OCI-LY1 (cell line): ENCODE measurements around the gene INS.

ENCODE experiments used
- H2AFZ ChIP-seq: fragments of 200-600 bp; sonication (generic), shearing (Covaris generic); 2 replicates; pipeline ENCODE4 v1.6.0; 2014; ENCODE audit warnings: antibody characterized with exemption, mild to moderate bottlenecking, low read length
- H3F3A ChIP-seq: fragments of 200-600 bp; sonication (generic), shearing (Covaris generic); 2 replicates; pipeline ENCODE4 v1.6.0; 2014; ENCODE audit warnings: mild to moderate bottlenecking, antibody characterized with exemption, low read length, moderate library complexity; ENCODE audit not compliant: insufficient read depth
- H3K27ac ChIP-seq: fragments of 200-600 bp; sonication (generic); 2 replicates; pipeline ENCODE4 v1.5.1; 2014; ENCODE audit warnings: low read length, mixed run types, mild to moderate bottlenecking, low read depth; ENCODE audit not compliant: poor library complexity, severe bottlenecking
- H3K27me3 ChIP-seq: fragments of 200-600 bp; sonication (generic); 2 replicates; pipeline ENCODE4 v1.6.0; 2014; ENCODE audit warnings: antibody characterized with exemption, mild to moderate bottlenecking, low read length, moderate library complexity; ENCODE audit not compliant: insufficient read depth
- H3K36me3 ChIP-seq: fragments of 200-600 bp; sonication (generic); 2 replicates; pipeline ENCODE4 v1.6.1; 2014; ENCODE audit warnings: mild to moderate bottlenecking, antibody characterized with exemption, low read length, moderate library complexity, mixed read lengths; ENCODE audit not compliant: insufficient read depth
- H3K4me1 ChIP-seq: fragments of 200-600 bp; sonication (generic); 2 replicates; pipeline ENCODE4 v1.5.1; 2014; ENCODE audit warnings: mild to moderate bottlenecking, low read length, moderate library complexity; ENCODE audit not compliant: insufficient read depth, severe bottlenecking
- H3K4me2 ChIP-seq: fragments of 200-600 bp; sonication (generic), shearing (Covaris generic); 2 replicates; pipeline ENCODE4 v1.6.1; 2014; ENCODE audit warnings: low read length
- H3K4me3 ChIP-seq: fragments of 200-600 bp; sonication (generic); 2 replicates; pipeline ENCODE4 v1.5.1; 2014; ENCODE audit warnings: low read length, low read depth, mild to moderate bottlenecking, mixed read lengths; ENCODE audit not compliant: poor library complexity, severe bottlenecking
- H3K79me2 ChIP-seq: fragments of 200-600 bp; shearing (Covaris generic); 2 replicates; pipeline ENCODE4 v1.6.1; 2016; ENCODE audit warnings: mixed run types, low read length, mixed read lengths; ENCODE audit not compliant: insufficient read depth
- H3K9ac ChIP-seq: fragments of 200-600 bp; sonication (generic), shearing (Covaris generic); 2 replicates; pipeline ENCODE4 v1.6.1; 2014; ENCODE audit warnings: mild to moderate bottlenecking, low read length, mixed read lengths
- H3K9me2 ChIP-seq: fragments of 200-600 bp; sonication (generic), shearing (Covaris generic); 2 replicates; pipeline ENCODE4 v1.6.1; 2014; ENCODE audit warnings: low read depth, mild to moderate bottlenecking, low read length, mixed read lengths
- H3K9me3 ChIP-seq: fragments of 200-600 bp; shearing (Covaris generic); 2 replicates; pipeline ENCODE4 v1.6.1; 2014; ENCODE audit warnings: low read length, mixed read lengths
- H4K20me1 ChIP-seq: fragments of 200-600 bp; sonication (generic), shearing (Covaris generic); 2 replicates; pipeline ENCODE4 v1.6.0; 2016; ENCODE audit warnings: mild to moderate bottlenecking, low read length; ENCODE audit not compliant: insufficient read depth
- CTCF ChIP-seq: fragments of 200-600 bp; sonication (generic), shearing (Covaris generic); IDR thresholded peaks from 2 replicates; pipeline ENCODE4 v1.5.1; 2017; ENCODE audit warnings: mild to moderate bottlenecking, antibody characterized with exemption, low read length, moderate library complexity, mixed read lengths
- EZH2 ChIP-seq: fragments of 200-600 bp; sonication (generic), shearing (Covaris generic); IDR thresholded peaks from 2 replicates; pipeline ENCODE4 v1.8.0; 2017; ENCODE audit warnings: borderline replicate concordance, mixed run types, mild to moderate bottlenecking, antibody characterized with exemption, low read length, moderate library complexity, mixed read lengths

INS gene

GRCh38 chr11:2154889-2155288, 6.1 kb downstream of the INS start:
- H3K36me3 ChIP-seq = no peaks in the 10 kb centered on the region
- H3K4me3 ChIP-seq = no peak overlapping the region
- TF ChIP-seq EZH2 = no peak
- TF ChIP-seq CTCF = no peak
- H3F3A ChIP-seq = no peaks in the 10 kb centered on the region
- H4K20me1 ChIP-seq = no peaks in the 10 kb centered on the region
- H3K9ac ChIP-seq = no peak overlapping the region
- H3K79me2 ChIP-seq = no peaks in the 10 kb centered on the region
- no peaks in the 10 kb centered on the region for H3K4me1 ChIP-seq
- no peaks in the 10 kb centered on the region for H3K9me3 ChIP-seq
- no peak overlapping the region for H3K27ac ChIP-seq
- no peak overlapping the region for H2AFZ ChIP-seq
- 0 out of 2 replicates have a peak, but pooled peaks cover 6% of the 10 kb centered on the region for H3K27me3 ChIP-seq
- H3K4me2 ChIP-seq = no peak overlapping the region
- no peaks in the 10 kb centered on the region for H3K9me2 ChIP-seq

GRCh38 chr11:2154195-2154585, 6.8 kb downstream of the INS start:
- H3K27me3 ChIP-seq = 0 out of 2 replicates have a peak, but pooled peaks cover 6% of the 10 kb centered on the region
- H3K79me2 ChIP-seq = no peaks in the 10 kb centered on the region
- no peaks in the 10 kb centered on the region for H3K9me2 ChIP-seq
- H2AFZ ChIP-seq = no peak overlapping the region
- no peak overlapping the region for H3K4me2 ChIP-seq
- H3K36me3 ChIP-seq = no peaks in the 10 kb centered on the region
- no peak overlapping the region for H3K27ac ChIP-seq
- H3K9me3 ChIP-seq = no peaks in the 10 kb centered on the region
- no peak overlapping the region for H3K9ac ChIP-seq
- no peaks in the 10 kb centered on the region for H3K4me1 ChIP-seq
- TF ChIP-seq EZH2 (no peak), CTCF (no peak)
- H4K20me1 ChIP-seq = no peaks in the 10 kb centered on the region
- no peaks in the 10 kb centered on the region for H3F3A ChIP-seq
- H3K4me3 ChIP-seq = no peak overlapping the region

DNA sequence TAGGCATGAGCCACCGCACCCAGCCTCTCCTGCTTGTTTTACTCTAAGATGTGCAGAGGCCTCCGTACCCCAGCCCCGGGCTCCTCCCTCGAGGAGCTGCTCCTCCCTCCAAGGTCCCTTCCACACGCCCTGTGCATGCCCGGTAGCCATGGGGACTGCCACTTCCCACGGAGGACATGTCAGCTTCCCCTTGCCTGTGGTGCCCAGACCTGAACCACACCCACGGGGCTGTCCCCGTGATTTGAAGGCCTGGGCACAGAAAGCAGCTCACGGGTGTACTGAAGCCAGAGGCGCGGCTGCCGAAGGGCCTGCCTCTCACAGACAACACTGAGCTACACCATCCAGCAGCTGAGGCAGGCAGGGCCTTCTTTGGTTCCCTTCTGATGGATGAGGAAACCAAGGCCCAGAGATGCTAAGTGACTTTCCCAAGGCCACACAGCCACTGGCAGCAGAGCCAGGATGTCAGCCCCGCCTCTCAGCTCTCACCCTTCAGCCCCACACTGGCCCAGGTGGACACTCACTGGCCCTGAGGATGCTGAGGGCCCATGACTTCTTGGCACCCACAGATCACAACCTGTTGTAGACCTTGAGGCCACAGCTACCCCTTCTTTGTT, 7.3 kb downstream of the INS start:
- Histone ChIP-seq H3K36me3 (no peaks in the 10 kb centered on the region), H3K4me3 (no peak overlapping the region), H3K4me1 (no peaks in the 10 kb centered on the region), H3F3A (no peaks in the 10 kb centered on the region), H3K27me3 (0 out of 2 replicates have a peak, but pooled peaks cover 6% of the 10 kb centered on the region), H3K9me3 (no peaks in the 10 kb centered on the region), H3K9ac (no peak overlapping the region), H4K20me1 (no peaks in the 10 kb centered on the region), H3K79me2 (no peaks in the 10 kb centered on the region), H3K4me2 (no peak overlapping the region), H3K27ac (no peak overlapping the region), H3K9me2 (no peaks in the 10 kb centered on the region), H2AFZ (no peak overlapping the region)
- TF ChIP-seq CTCF = no peak
- TF ChIP-seq EZH2 = no peak
